Measurements from ENCODE around the gene MAP2K4. TPM values are rescaled to one million over a fixed set of nuclear protein-coding genes. Genes with fewer than 3 reads are reported as not detected.
A peak's percentile ranks its signal among the peaks of the same experiment; 100 is the strongest.
"Not testable (repeated sequence)": the region's sequence is repeated elsewhere in the genome, so short reads cannot be mapped to it uniquely, and the experiment has no call there.

Gene MAP2K4
- total RNA-seq, 8 experiments from 2014 or later: 17.6 to 90.3 (median 33.2) TPM

DNA sequence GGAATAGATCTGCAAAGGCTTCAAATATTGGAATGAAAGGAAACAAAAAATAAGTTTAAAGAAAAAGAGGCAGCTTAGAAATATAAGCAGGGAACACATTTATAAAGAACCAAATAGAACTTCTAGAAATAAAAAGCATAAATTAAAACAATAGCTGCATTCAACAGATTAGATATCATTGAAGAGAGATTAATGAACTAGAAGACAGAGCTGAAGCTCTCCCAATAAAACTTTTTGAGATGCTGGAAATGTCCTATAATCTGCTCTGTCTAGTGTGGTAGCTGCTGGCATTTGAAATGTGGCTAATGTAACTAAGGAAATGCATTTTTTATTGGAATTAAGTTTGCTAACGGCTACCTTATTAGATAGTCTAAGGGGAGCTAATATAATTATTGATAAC lies 115.6 kb downstream of the MAP2K4 start:
- no peak overlapping the region for H3K4me3 ChIP-seq
- WGBS, 10 experiments: 71 to 100% (median 100%) methylated on average over 1 of the region's 1 CpG
- no peak for ATAC-seq (replicated peaks in 6 of 8)
- H3K4me1 ChIP-seq (replicated peaks in 1 of 2): no peaks in the 10 kb centered on the region
- in situ Hi-C loops (cut with MboI; ENCODE audit: low pct_unique_long_range_greater_than_20kb in 2 of 9, low sequenced_read_pairs in 9 of 9, unreplicated experiment in 9 of 9): loop anchor here in 1 of 9 experiments (25.0 kb wide), 1 partner anchor 99 kb away; no protein-coding TSS in a partner anchor
- H3K27ac ChIP-seq: no peak overlapping the region

DNA sequence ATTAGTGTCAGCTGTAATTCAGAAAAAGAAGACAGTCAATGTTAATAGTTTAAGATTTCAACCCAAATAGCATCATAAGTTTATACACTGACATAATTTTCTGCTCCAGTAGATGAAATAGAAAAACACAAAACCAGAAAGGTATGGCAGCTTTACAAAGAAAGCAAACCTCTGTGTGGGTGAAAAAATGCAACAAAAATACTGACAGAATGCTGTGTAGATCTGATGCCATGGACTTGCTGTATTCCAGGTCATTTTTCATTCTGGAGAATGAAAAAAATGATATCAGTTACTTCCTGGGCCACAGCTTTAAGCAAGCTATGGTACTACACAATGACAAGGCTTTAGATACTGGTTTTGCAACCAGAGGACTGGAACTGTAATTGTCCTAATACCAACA lies 116.0 kb downstream of the MAP2K4 start:
- in situ Hi-C loops (cut with MboI; ENCODE audit: low pct_unique_long_range_greater_than_20kb in 2 of 9, low sequenced_read_pairs in 9 of 9, unreplicated experiment in 9 of 9): loop anchor here in 1 of 9 experiments (25.0 kb wide), 1 partner anchor 99 kb away; no protein-coding TSS in a partner anchor
- Histone ChIP-seq H3K4me3 (no peak overlapping the region), H3K4me1 (replicated peaks in 1 of 2) (no peaks in the 10 kb centered on the region), H3K27ac (no peak overlapping the region)
- no peak for ATAC-seq (replicated peaks in 6 of 8)

DNA sequence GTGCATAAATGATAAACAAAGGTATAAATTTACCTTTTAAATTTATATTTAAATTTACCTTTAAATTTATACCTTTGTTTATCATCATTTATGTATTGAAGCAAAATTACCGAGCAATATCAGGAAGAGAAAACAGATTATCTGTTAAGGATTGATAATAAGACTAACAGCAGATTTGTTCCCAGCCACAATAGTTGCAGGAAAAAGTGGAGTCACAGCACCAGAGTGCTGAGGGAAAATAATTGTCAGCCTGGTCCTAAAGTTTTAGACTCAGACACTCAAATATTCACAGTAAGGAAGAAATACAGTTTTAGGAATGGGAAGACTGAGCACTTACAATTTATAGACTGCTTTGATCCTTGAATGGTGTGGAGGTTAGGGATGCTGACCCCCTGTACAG lies 117.2 kb downstream of the MAP2K4 start:
- H3K27ac ChIP-seq: no peak overlapping the region
- H3K4me3 ChIP-seq: no peak overlapping the region
- in situ Hi-C loops (cut with MboI; ENCODE audit: low pct_unique_long_range_greater_than_20kb in 2 of 9, low sequenced_read_pairs in 9 of 9, unreplicated experiment in 9 of 9): loop anchor here in 1 of 9 experiments (25.0 kb wide), 1 partner anchor 101 kb away; no protein-coding TSS in a partner anchor
- H3K4me1 ChIP-seq (replicated peaks in 1 of 2): no peaks in the 10 kb centered on the region
- ATAC-seq (replicated peaks in 6 of 8): no peak
- WGBS, 10 experiments: 86 to 100% (median 100%) methylated on average over 1 of the region's 1 CpG

DNA sequence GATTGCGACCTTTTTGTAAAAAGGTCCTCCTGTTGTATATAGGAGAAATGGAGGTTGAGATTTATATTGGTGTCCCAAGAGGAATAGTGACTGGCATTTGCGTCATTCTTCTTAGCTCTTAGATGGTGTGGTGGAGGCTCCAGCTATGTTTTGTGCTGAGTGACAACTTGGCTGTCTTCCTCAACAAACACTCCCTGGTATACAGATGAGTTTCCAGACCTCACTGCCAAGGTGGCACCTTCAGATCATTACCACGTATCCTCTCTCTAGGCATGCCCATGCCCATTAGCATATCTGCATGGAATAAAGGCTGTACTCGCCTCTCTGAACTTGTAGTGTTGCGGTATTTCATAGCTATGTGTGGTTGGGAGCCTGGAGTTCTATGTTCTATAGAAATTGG lies 120.0 kb downstream of the MAP2K4 start:
- in situ Hi-C loops (cut with MboI; ENCODE audit: low pct_unique_long_range_greater_than_20kb in 2 of 9, low sequenced_read_pairs in 9 of 9, unreplicated experiment in 9 of 9): loop anchor here in 1 of 9 experiments (25.0 kb wide), 1 partner anchor 103 kb away; no protein-coding TSS in a partner anchor
- no peaks in the 10 kb centered on the region for H3K4me1 ChIP-seq (replicated peaks in 1 of 2)
- H3K4me3 ChIP-seq: no peak overlapping the region
- H3K27ac ChIP-seq: no peak overlapping the region
- WGBS, 10 experiments: 85 to 100% (median 98%) methylated on average over 1 to 5 of the region's 5 CpGs; no CpG with 5 or more reads in 2 of the 10 experiments
- ATAC-seq (replicated peaks in 6 of 8): no peak

DNA sequence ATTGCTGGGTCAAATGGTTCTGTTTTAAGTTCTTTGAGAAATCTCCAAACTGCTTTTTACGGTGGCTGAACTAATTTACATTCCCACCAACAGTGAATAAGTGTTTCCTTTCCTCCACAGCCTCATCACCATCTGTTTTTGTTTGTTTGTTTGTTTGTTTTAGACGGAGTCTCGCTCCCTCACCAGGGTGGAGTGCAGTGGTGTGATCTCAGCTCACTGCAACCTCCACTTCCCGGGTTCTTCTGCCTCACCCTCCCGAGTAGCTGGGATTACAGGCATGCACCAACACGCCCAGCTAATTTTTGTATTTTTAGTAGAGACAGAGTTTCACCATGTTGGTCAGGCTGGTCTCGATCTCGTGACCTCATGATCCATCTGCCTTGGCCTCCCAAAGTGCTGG lies 141.5 kb downstream of the MAP2K4 start:
- ATAC-seq (replicated peaks in 6 of 8): peak in 2 of 8 experiments; percentile 82 to 85
- H3K4me3 ChIP-seq; H3K4me1 ChIP-seq (replicated peaks in 1 of 2); in situ Hi-C loops (cut with MboI; ENCODE audit: low pct_unique_long_range_greater_than_20kb in 2 of 9, low sequenced_read_pairs in 9 of 9, unreplicated experiment in 9 of 9); H3K27ac ChIP-seq: not testable (repeated sequence)
- WGBS, 10 experiments: 0 to 90% (median 51%) methylated on average over 4 to 7 of the region's 8 CpGs; no CpG with 5 or more reads in 2 of the 10 experiments

DNA sequence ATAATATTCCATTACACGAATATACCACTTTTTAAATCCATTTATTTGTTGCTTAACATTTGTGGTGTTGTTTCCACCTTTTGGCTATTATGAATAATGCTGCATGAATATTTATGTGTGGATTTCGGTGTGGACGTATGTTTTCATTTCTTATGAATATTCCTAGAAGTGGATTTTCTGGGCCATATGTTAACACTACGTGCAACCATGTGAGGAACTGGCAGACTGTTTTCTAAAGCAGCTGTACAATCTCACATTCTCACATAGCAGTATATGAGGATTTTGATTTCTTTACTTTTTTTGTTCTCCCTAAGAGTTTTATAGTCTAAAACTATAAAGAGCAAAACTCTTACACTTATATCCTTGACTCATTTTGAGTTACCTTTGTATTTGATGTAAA lies 143.4 kb downstream of the MAP2K4 start:
- ATAC-seq (replicated peaks in 6 of 8): peak in 3 of 8 experiments; percentile 11 to 91 (median 16)
- in situ Hi-C loops (cut with MboI; ENCODE audit: low pct_unique_long_range_greater_than_20kb in 2 of 9, low sequenced_read_pairs in 9 of 9, unreplicated experiment in 9 of 9): no loop called here
- H3K27ac ChIP-seq: no peak overlapping the region
- no peak overlapping the region for H3K4me3 ChIP-seq
- H3K4me1 ChIP-seq (replicated peaks in 1 of 2): no peaks in the 10 kb centered on the region
- WGBS, 10 experiments: 0 to 100% (median 82%) methylated on average over 2 to 4 of the region's 4 CpGs

DNA sequence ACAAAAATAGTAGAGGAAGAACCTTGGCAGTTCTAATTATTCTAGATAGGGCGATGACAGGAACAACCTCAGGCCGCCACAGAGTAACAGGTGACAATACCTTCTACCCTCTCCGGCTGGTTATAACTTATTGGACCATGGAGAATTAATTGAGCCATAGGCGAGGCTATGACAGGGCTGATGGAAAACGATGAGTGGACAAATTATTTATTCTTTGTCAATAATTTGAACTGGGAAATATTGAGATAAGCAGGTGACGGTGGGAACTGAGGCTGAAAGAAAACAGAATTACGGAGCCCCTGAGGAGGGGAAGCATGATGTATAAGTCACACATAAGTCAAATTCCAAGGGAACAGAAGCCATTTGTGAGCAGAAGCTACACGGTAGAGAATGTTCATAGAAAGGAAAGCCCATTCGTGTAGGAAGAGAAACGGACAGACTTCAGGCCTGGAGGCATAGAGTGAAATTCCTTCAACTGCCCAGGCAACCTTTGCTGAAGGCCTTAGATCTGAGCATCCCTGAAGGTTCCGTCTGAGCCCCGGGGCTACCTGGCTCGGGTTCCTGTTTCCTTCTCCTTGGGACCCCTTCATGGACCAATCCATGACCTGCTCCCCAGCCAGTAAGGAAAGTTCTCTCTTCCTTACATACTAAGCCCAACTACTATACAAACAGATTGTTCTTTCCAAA lies 158.1 kb downstream of the MAP2K4 start:
- H3K4me1 ChIP-seq (replicated peaks in 1 of 2): no peaks in the 10 kb centered on the region
- no peak overlapping the region for H3K27ac ChIP-seq
- ATAC-seq (replicated peaks in 6 of 8): no peak
- in situ Hi-C loops (cut with MboI; ENCODE audit: low pct_unique_long_range_greater_than_20kb in 2 of 9, low sequenced_read_pairs in 9 of 9, unreplicated experiment in 9 of 9): loop anchor here in 2 of 9 experiments (25.0 kb wide), 1 partner anchor 834 kb away; the partner anchor contains the start of gene ELAC2 (in 2 of the 2)
- WGBS, 10 experiments: 49 to 100% (median 77%) methylated on average over 2 to 13 of the region's 13 CpGs
- no peak overlapping the region for H3K4me3 ChIP-seq

DNA sequence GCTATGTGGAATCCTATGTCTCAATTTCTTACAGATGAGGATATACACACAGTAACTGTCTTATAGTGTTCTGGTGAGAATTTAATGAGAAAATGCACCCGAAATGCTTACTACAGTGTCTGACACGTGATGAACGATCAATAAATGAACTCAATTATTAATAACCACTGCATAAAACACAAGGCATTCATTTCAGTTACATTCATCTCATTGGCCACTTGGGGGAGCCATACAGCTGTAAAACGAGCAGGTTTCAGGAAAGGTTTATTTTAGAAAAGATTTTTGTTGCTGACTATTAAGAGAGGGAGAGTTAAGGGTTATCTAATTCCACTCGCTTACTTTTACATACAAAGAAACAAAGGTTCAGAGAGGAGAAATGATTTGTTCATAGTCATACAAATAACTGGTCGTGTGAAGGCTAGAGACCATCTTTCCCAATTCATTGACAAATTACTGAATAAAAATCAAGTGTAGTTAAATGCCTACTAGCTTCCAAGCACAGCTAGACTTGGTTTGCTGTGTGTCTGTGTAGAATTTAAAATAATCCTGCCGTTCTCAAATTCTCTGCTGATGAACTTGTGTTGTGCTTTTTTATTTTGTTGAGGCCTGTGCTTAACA lies 160.1 kb downstream of the MAP2K4 start:
- H3K27ac ChIP-seq: no peak overlapping the region
- WGBS, 10 experiments: 0 to 16% (median 7%) methylated on average over 1 to 7 of the region's 7 CpGs
- peak in 6 of 8 experiments; percentile 31 to 70 (median 60) for ATAC-seq (replicated peaks in 6 of 8)
- no peaks in the 10 kb centered on the region for H3K4me1 ChIP-seq (replicated peaks in 1 of 2)
- no peak overlapping the region for H3K4me3 ChIP-seq
- in situ Hi-C loops (cut with MboI; ENCODE audit: low pct_unique_long_range_greater_than_20kb in 2 of 9, low sequenced_read_pairs in 9 of 9, unreplicated experiment in 9 of 9): loop anchor here in 2 of 9 experiments (25.0 kb wide), 1 partner anchor 832 kb away; the partner anchor contains the start of gene ELAC2 (in 2 of the 2)

DNA sequence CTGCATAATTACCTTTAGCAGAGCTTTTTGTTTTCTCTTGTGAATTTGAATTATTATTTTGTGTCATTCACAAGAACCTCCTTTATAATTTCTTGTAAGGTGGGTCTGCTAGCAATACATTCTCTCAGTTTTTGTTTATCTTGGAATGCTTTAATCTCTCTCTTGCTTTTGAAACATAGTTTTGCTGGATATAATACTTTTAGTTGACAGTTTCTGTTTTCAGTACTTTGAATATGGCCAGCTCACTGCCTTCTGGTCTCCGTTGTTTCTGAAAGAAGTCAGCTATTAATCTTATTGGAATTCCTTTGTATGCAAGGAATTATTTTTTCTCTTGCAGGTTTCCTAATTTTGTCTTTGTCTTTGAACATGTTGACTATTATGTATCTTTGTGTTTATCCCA lies 167.0 kb downstream of the MAP2K4 start:
- in situ Hi-C loops (cut with MboI; ENCODE audit: low pct_unique_long_range_greater_than_20kb in 2 of 9, low sequenced_read_pairs in 9 of 9, unreplicated experiment in 9 of 9): loop anchor here in 2 of 9 experiments (25.0 kb wide), 1 partner anchor 825 kb away; the partner anchor contains the start of gene ELAC2 (in 2 of the 2)
- WGBS, 10 experiments: 50 to 100% (median 88%) methylated on average over 1 of the region's 1 CpG
- no peak overlapping the region for H3K4me3 ChIP-seq
- H3K27ac ChIP-seq: no peak overlapping the region
- H3K4me1 ChIP-seq (replicated peaks in 1 of 2): no peaks in the 10 kb centered on the region
- ATAC-seq (replicated peaks in 6 of 8): no peak

DNA sequence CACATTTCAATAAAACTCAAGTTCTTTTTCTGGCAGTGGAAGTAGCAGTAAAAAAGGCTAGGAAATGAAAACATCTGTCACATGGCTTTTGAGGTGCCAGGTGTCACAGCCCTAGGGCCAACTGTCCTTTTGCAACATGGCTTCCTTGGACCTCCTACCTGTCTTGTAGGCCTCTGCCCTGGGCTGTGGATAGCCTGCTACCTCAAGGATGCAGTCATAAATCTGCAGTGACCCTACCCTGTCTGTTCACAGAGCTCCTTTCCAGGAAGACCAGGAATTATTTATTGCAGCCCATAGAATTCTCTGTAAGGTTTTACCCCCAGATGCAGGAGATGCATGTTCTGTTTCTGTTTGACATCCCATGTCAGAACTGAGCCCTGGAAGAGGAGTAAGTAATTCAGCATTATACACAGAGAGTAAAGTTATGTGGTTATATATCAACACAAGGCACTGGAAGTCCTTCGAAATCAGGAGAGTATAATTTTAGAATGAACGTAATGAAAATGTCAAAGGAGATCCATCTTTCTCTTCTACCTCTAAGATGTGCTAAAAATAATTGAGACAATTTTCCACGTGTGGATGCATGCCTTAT lies 172.6 kb downstream of the MAP2K4 start:
- Histone ChIP-seq H3K27ac (no peak overlapping the region), H3K4me3 (no peak overlapping the region), H3K4me1 (replicated peaks in 1 of 2) (peaks cover 0 to 6% of the 10 kb centered on the region in 2 donors)
- in situ Hi-C loops (cut with MboI; ENCODE audit: low pct_unique_long_range_greater_than_20kb in 2 of 9, low sequenced_read_pairs in 9 of 9, unreplicated experiment in 9 of 9): loop anchor here in 2 of 9 experiments (25.0 kb wide), 1 partner anchor 819 kb away; the partner anchor contains the start of gene ELAC2 (in 2 of the 2)
- ATAC-seq (replicated peaks in 6 of 8): peak in 3 of 8 experiments; percentile 45 to 70 (median 55)
- WGBS, 10 experiments: 8 to 65% (median 35%) methylated on average over 1 to 3 of the region's 3 CpGs; no CpG with 5 or more reads in 1 of the 10 experiments
